GDM1 (cell line): ENCODE data around the gene CLPTM1L.

Experiments
- DNase-seq: peaks from one replicate; lab custom pipeline; 2025; lab: John Stamatoyannopoulos, UW

The CLPTM1L gene

GRCh38 chr5:1315018-1315708 lies 29.7 kb downstream of the CLPTM1L start:
- DNase-seq = no peak

GRCh38 chr5:1314564-1314982 lies 30.3 kb downstream of the CLPTM1L start:
- DNase-seq = no peak

GRCh38 chr5:1312993-1313833 lies 31.7 kb downstream of the CLPTM1L start:
- DNase-seq = peak; percentile 47

- no peak for DNase-seq
Observed at GRCh38 chr5:1312206-1312605, 32.7 kb downstream of the CLPTM1L start.

- DNase-seq = no peak
Observed at GRCh38 chr5:1311439-1312055, 33.4 kb downstream of the CLPTM1L start.

- no peak for DNase-seq
Observed at GRCh38 chr5:1310118-1310517, 34.8 kb downstream of the CLPTM1L start.

- no peak for DNase-seq
Observed at GRCh38 chr5:1304033-1304432, 40.9 kb downstream of the CLPTM1L start.

- no peak for DNase-seq
Observed at GRCh38 chr5:1302258-1302657, 42.6 kb downstream of the CLPTM1L start.

GRCh38 chr5:1300581-1301083 lies 44.3 kb downstream of the CLPTM1L start:
- DNase-seq = no peak

GRCh38 chr5:1299961-1300360 lies 44.9 kb downstream of the CLPTM1L start:
- no peak for DNase-seq

GRCh38 chr5:1299511-1299850 lies 45.4 kb downstream of the CLPTM1L start:
- no peak for DNase-seq

GRCh38 chr5:1298723-1299510 lies 46.0 kb downstream of the CLPTM1L start:
- DNase-seq = no peak

GRCh38 chr5:1298067-1298551 lies 46.8 kb downstream of the CLPTM1L start:
- DNase-seq = no peak

GRCh38 chr5:1297243-1297642 lies 47.7 kb downstream of the CLPTM1L start:
- no peak for DNase-seq

- no peak for DNase-seq
Observed at GRCh38 chr5:1295650-1296037, 49.3 kb downstream of the CLPTM1L start.

GRCh38 chr5:1294835-1295649 lies 49.9 kb downstream of the CLPTM1L start, which contains the start of gene TERT:
TERT (minus strand) TSS chr5:1295068; CDS start chr5:1294989, 79 bp downstream.
- DNase-seq = no peak

- DNase-seq = no peak
Observed at GRCh38 chr5:1294206-1294834, 50.6 kb downstream of the CLPTM1L start.

GRCh38 chr5:1293416-1294205 lies 51.3 kb downstream of the CLPTM1L start:
- DNase-seq = no peak

- no peak for DNase-seq
Observed at GRCh38 chr5:1292846-1293415, 52.0 kb downstream of the CLPTM1L start.
